Fibroblast of lung (primary cell): ENCODE measurements around the gene ANKZF1.

Source experiments
- EZH2 ChIP-seq: IDR thresholded peaks from 2 replicates; pipeline ENCODE4 v1.5.1; 2012; ENCODE audit warnings: low read length, control low read depth, mild to moderate bottlenecking; ENCODE audit errors: missing control alignments
- TF ChIP-seq, protein P1 (sequence below), 2 donors: IDR thresholded peaks in 1 of 2; conservative IDR thresholded peaks in 1 of 2; 1 replicate in 1 of 2; 2 replicates in 1 of 2; pipeline ENCODE4 v1.5.1; 2011 to 2012; ENCODE audit warnings: low read length in 2 of 2, control low read depth in 1 of 2, inconsistent platforms in 1 of 2, low read depth in 1 of 2, mild to moderate bottlenecking in 1 of 2

DNA sequence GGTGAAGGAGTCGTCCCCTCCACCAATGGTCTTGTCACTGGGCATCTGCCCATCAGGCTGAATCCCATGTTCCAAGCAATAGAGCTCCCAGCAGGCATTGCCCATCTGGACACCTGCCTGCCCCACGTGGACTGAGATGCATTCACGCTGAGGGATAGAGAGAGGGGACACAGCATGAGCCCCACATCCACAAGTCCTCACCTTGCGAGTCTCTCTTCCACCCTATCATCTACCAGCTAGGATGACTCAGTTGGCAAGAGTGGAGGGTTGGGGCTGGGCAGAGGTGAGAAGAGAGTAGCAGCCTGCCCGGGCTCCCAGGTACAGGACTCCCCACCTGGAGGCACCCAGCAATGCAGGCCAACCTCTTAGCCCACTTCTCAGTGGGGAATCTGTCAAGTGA is 22.5 kb downstream of the ANKZF1 start:
- TF ChIP-seq, protein P1, sequence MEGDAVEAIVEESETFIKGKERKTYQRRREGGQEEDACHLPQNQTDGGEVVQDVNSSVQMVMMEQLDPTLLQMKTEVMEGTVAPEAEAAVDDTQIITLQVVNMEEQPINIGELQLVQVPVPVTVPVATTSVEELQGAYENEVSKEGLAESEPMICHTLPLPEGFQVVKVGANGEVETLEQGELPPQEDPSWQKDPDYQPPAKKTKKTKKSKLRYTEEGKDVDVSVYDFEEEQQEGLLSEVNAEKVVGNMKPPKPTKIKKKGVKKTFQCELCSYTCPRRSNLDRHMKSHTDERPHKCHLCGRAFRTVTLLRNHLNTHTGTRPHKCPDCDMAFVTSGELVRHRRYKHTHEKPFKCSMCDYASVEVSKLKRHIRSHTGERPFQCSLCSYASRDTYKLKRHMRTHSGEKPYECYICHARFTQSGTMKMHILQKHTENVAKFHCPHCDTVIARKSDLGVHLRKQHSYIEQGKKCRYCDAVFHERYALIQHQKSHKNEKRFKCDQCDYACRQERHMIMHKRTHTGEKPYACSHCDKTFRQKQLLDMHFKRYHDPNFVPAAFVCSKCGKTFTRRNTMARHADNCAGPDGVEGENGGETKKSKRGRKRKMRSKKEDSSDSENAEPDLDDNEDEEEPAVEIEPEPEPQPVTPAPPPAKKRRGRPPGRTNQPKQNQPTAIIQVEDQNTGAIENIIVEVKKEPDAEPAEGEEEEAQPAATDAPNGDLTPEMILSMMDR (conservative IDR thresholded peaks at IDR 0.05 in 1 of 2, IDR thresholded peaks at IDR 0.05 in 1 of 2; ENCODE audit: low read depth in 1 of 2, low read length in 2 of 2): no peak
- TF ChIP-seq EZH2: no peak
